Lung (tissue), 12 donors: ENCODE data around the gene FRMD4A. TPM values are rescaled to one million over a fixed set of nuclear protein-coding genes. Genes with fewer than 3 reads are reported as not detected.
A peak's percentile ranks its signal among the peaks of the same experiment; 100 is the strongest.

Source experiments
- ATAC-seq: fragments of 200-7000 bp; cut with Tn5 transposase; one replicate; pipeline ENCODE4 v1.9.1; 2020; ENCODE audit warnings: moderate number of reproducible peaks; ENCODE audit not compliant: insufficient read depth, low FRiP score
- DNase-seq, 3 donors: peaks; one replicate each; pipeline ENCODE4 v3.0.0-alpha.2; 2013 to 2017
- H3K27ac ChIP-seq, 2 donors: one replicate each; pipeline ENCODE4 v1.5.1; 2013; ENCODE audit warnings: mild to moderate bottlenecking in 2 of 2, moderate library complexity in 2 of 2, control low read depth in 1 of 2, inconsistent platforms in 1 of 2, low read depth in 1 of 2, low read length in 1 of 2
- H3K27me3 ChIP-seq, 3 donors: one replicate each; pipeline ENCODE4 v1.5.1; 2013; ENCODE audit warnings: low read length in 2 of 3; ENCODE audit not compliant: control insufficient read depth in 3 of 3, insufficient read depth in 3 of 3
- H3K36me3 ChIP-seq, 4 donors: one replicate each; pipeline ENCODE4 v1.5.1; 2013; ENCODE audit warnings: low read length in 4 of 4, mild to moderate bottlenecking in 1 of 4, moderate library complexity in 1 of 4; ENCODE audit not compliant: control insufficient read depth in 4 of 4, insufficient read depth in 4 of 4
- H3K4me1 ChIP-seq, 5 donors: one replicate each; pipeline ENCODE4 v1.5.1; 2013; ENCODE audit warnings: low read length in 5 of 5, mild to moderate bottlenecking in 2 of 5, moderate library complexity in 1 of 5; ENCODE audit not compliant: control insufficient read depth in 5 of 5, insufficient read depth in 5 of 5
- H3K4me3 ChIP-seq: one replicate; pipeline ENCODE4 v1.5.1; 2013; ENCODE audit warnings: mild to moderate bottlenecking, control low read depth, moderate library complexity
- H3K9ac ChIP-seq, 2 donors: one replicate each; pipeline ENCODE4 v1.5.1; 2013; ENCODE audit warnings: low read length in 2 of 2, control low read depth in 1 of 2; ENCODE audit not compliant: insufficient read depth in 1 of 2
- H3K9me3 ChIP-seq, 4 donors: one replicate each; pipeline ENCODE4 v1.5.1; 2013; ENCODE audit warnings: low read length in 3 of 4, mild to moderate bottlenecking in 1 of 4, moderate library complexity in 1 of 4; ENCODE audit not compliant: control insufficient read depth in 4 of 4, insufficient read depth in 3 of 4
- CTCF ChIP-seq: IDR thresholded peaks from 2 replicates; pipeline ENCODE4 v1.5.1; 2012; ENCODE audit warnings: mild to moderate bottlenecking; ENCODE audit errors: control extremely low read depth, extremely low read depth
- WGBS, 2 donors: extraction: QIAGEN DNeasy Blood & Tissue Kit; methylation state at CpG; one replicate each; pipeline ENCODE4 v1.1.7; 2013; 5-methylcytosine and 5-hydroxymethylcytosine counted together
- polyA plus RNA-seq, 2 donors: library from polyadenylated mRNA; stranded (reverse); fragments of 200-250 nt; gene quantifications; one replicate each; pipeline ENCODE4 v1.2.1, GENCODE V29; 2013
- total RNA-seq, 2 donors: library from RNA; depleted of rRNA in 1 of 2; stranded (reverse); fragments of >200 nt in 1 of 2; gene quantifications; one replicate each; pipeline ENCODE4 v1.2.1, GENCODE V29; 2014 to 2021
- donor health status: control.
- donor health status: control.
- donor health status: Bipolar disorder and iron deficiency.
- donor health status: healthy.
- donor health status: DM: yes; HTN: yes; CAD: no.

FRMD4A gene
- total and polyA plus RNA-seq, 4 donors: 12.0 to 64.5 (median 29.3) TPM

GRCh38 chr10:14312014-14312413 is 18.7 kb downstream of the FRMD4A start:
- Histone ChIP-seq H3K27ac (no peak overlapping the region), H3K4me1 (peaks cover 0 to 19% (median 4%) of the 10 kb centered on the region in 5 donors), H3K36me3 (no peaks in the 10 kb centered on the region), H3K9ac (no peak overlapping the region), H3K9me3 (peaks cover 0 to 3% (median 0%) of the 10 kb centered on the region in 4 donors), H3K27me3 (no peaks in the 10 kb centered on the region), H3K4me3 (no peak overlapping the region)
- DNase-seq (peak in 2 of 3 donors; percentile 46 to 60), ATAC-seq (no peak)
- no peak for TF ChIP-seq CTCF
- WGBS, 2 donors: 75 to 84% methylated on average over 4 of the region's 4 CpGs

- Histone ChIP-seq H3K36me3 (no peaks in the 10 kb centered on the region), H3K9ac (no peak overlapping the region), H3K4me1 (peaks cover 0 to 19% (median 4%) of the 10 kb centered on the region in 5 donors), H3K9me3 (peaks cover 0 to 3% (median 0%) of the 10 kb centered on the region in 4 donors), H3K27ac (no peak overlapping the region), H3K27me3 (no peaks in the 10 kb centered on the region), H3K4me3 (no peak overlapping the region)
- TF ChIP-seq CTCF: no peak
- ATAC-seq (no peak), DNase-seq (peak; percentile 47 to 88 (median 74))
- 77 to 89% methylated on average over 6 of the region's 6 CpGs for WGBS, 2 donors
Measured at GRCh38 chr10:14311206-14311957, 19.3 kb downstream of the FRMD4A start.

- H3K27me3 ChIP-seq: no peaks in the 10 kb centered on the region
- ATAC-seq (no peak), DNase-seq (no peak)
- peaks cover 0 to 3% (median 0%) of the 10 kb centered on the region in 4 donors for H3K9me3 ChIP-seq
- no peaks in the 10 kb centered on the region for H3K36me3 ChIP-seq
- H3K27ac ChIP-seq: no peak overlapping the region
- no peak for TF ChIP-seq CTCF
- H3K4me3 ChIP-seq: no peak overlapping the region
- peaks cover 0 to 19% (median 4%) of the 10 kb centered on the region in 5 donors for H3K4me1 ChIP-seq
- 38 to 57% methylated on average over 10 of the region's 10 CpGs for WGBS, 2 donors
- no peak overlapping the region for H3K9ac ChIP-seq
Measured at GRCh38 chr10:14309593-14309992, 21.1 kb downstream of the FRMD4A start.
